ENCODE data around the gene ARMC6. TPM values are rescaled to one million over a fixed set of nuclear protein-coding genes. Genes with fewer than 3 reads are reported as not detected.

Gene ARMC6
- total and polyA plus RNA-seq, 4 donors = 23.9 to 38.3 (median 29.9) TPM

- peaks cover 18 to 94% (median 80%) of the 10 kb centered on the region in 4 donors for H3K4me1 ChIP-seq (ENCODE audit: control insufficient read depth in 4 of 4, insufficient read depth in 4 of 4, low read length in 3 of 4)
- no peak overlapping the region for H3K9ac ChIP-seq (ENCODE audit: low read depth in 1 of 2, low read length in 2 of 2)
- TF ChIP-seq RXRA (IDR thresholded peaks at IDR 0.05) (peak in 1 of 2 donors; percentile 31), NR2F2 (IDR thresholded peaks at IDR 0.05) (no peak), SP1 (IDR thresholded peaks at IDR 0.05) (no peak), MAX (IDR thresholded peaks at IDR 0.05) (no peak), RAD21 (IDR thresholded peaks at IDR 0.05) (no peak), CTCF (IDR thresholded peaks at IDR 0.05; ENCODE audit: low read depth, low read length, missing input control) (no peak)
- H3K9me3 ChIP-seq (ENCODE audit: control insufficient read depth in 4 of 4, low read length in 3 of 4) = no peaks in the 10 kb centered on the region
- 70% methylated on average over 17 of the region's 17 CpGs for WGBS
- H3K27me3 ChIP-seq (ENCODE audit: control insufficient read depth in 4 of 4, insufficient read depth in 4 of 4, low read length in 3 of 4) = no peaks in the 10 kb centered on the region
- no peak overlapping the region for H3K4me3 ChIP-seq (ENCODE audit: low read depth in 1 of 3, low read length in 3 of 3)
- peak; percentile 67 for DNase-seq (ENCODE audit: low spot score)
- H3K27ac ChIP-seq (ENCODE audit: low read depth in 1 of 2, low read length in 2 of 2) = peak overlapping the region; percentile 23 to 32
- peaks cover 0 to 14% (median 11%) of the 10 kb centered on the region in 4 donors for H3K36me3 ChIP-seq (ENCODE audit: control insufficient read depth in 4 of 4, insufficient read depth in 3 of 4, low read depth in 1 of 4, low read length in 3 of 4)
These were observed 25.8 kb downstream of the ARMC6 start for GRCh38 chr19:19059018-19059836.

- Histone ChIP-seq H3K4me1 (ENCODE audit: control insufficient read depth in 4 of 4, insufficient read depth in 4 of 4, low read length in 3 of 4) (peaks cover 18 to 94% (median 76%) of the 10 kb centered on the region in 4 donors), H3K9ac (ENCODE audit: low read depth in 1 of 2, low read length in 2 of 2) (no peak overlapping the region), H3K36me3 (ENCODE audit: control insufficient read depth in 4 of 4, insufficient read depth in 3 of 4, low read depth in 1 of 4, low read length in 3 of 4) (peaks cover 0 to 11% (median 7%) of the 10 kb centered on the region in 4 donors), H3K4me3 (ENCODE audit: low read depth in 1 of 3, low read length in 3 of 3) (no peak overlapping the region), H3K27me3 (ENCODE audit: control insufficient read depth in 4 of 4, insufficient read depth in 4 of 4, low read length in 3 of 4) (no peaks in the 10 kb centered on the region), H3K27ac (ENCODE audit: low read depth in 1 of 2, low read length in 2 of 2) (peak overlapping the region; percentile 23 to 32), H3K9me3 (ENCODE audit: control insufficient read depth in 4 of 4, low read length in 3 of 4) (no peaks in the 10 kb centered on the region)
- WGBS = 72% methylated on average over 12 of the region's 12 CpGs
- TF ChIP-seq NR2F2 (IDR thresholded peaks at IDR 0.05) = no peak
- TF ChIP-seq FOXA2 (IDR thresholded peaks at IDR 0.05) = no peak
- no peak for TF ChIP-seq ATF3 (IDR thresholded peaks at IDR 0.05)
- TF ChIP-seq RXRA (IDR thresholded peaks at IDR 0.05) = no peak
- no peak for TF ChIP-seq GABPA (IDR thresholded peaks at IDR 0.05 in 1 of 2, conservative IDR thresholded peaks at IDR 0.05 in 1 of 2)
- no peak for TF ChIP-seq RAD21 (IDR thresholded peaks at IDR 0.05)
- no peak for TF ChIP-seq REST (IDR thresholded peaks at IDR 0.05)
- TF ChIP-seq MAX (IDR thresholded peaks at IDR 0.05) = no peak
- DNase-seq (ENCODE audit: low spot score) = peak; percentile 82
These were observed 26.6 kb downstream of the ARMC6 start for GRCh38 chr19:19059837-19060611.
